Esophagus (tissue), 2 donors: ENCODE measurements around the gene PRRT1. TPM values are rescaled to one million over a fixed set of nuclear protein-coding genes. Genes with fewer than 3 reads are reported as not detected.
A peak's percentile ranks its signal among the peaks of the same experiment; 100 is the strongest.
"Not testable (repeated sequence)": the region's sequence is repeated elsewhere in the genome, so short reads cannot be mapped to it uniquely, and the experiment has no call there.

Experiments
- H3K27ac ChIP-seq, 2 donors: one replicate each; pipeline ENCODE4 v1.5.1; 2013; ENCODE audit warnings: low read depth in 2 of 2, mild to moderate bottlenecking in 2 of 2, inconsistent platforms in 1 of 2, low read length in 1 of 2, moderate library complexity in 1 of 2
- H3K27me3 ChIP-seq, 2 donors: one replicate each; pipeline ENCODE4 v1.6.1; 2013; ENCODE audit warnings: low read length in 2 of 2, control low read depth in 1 of 2, mild to moderate bottlenecking in 1 of 2; ENCODE audit not compliant: insufficient read depth in 2 of 2, control insufficient read depth in 1 of 2
- H3K36me3 ChIP-seq, 2 donors: one replicate each; pipeline ENCODE4 v1.6.1; 2013; ENCODE audit warnings: low read length in 1 of 2; ENCODE audit not compliant: control insufficient read depth in 2 of 2, insufficient read depth in 2 of 2
- H3K4me1 ChIP-seq, 2 donors: one replicate each; pipeline ENCODE4 v1.6.1; 2013; ENCODE audit warnings: low read length in 1 of 2; ENCODE audit not compliant: control insufficient read depth in 2 of 2, insufficient read depth in 2 of 2
- H3K4me3 ChIP-seq, 2 donors: one replicate each; pipeline ENCODE4 v1.5.1; 2013; ENCODE audit warnings: low read length in 2 of 2, mild to moderate bottlenecking in 2 of 2, low read depth in 1 of 2, moderate library complexity in 1 of 2
- H3K9me3 ChIP-seq, 2 donors: one replicate each; pipeline ENCODE4 v1.6.1; 2013; ENCODE audit warnings: mild to moderate bottlenecking in 2 of 2, low read depth in 1 of 2, low read length in 1 of 2, moderate library complexity in 1 of 2; ENCODE audit not compliant: control insufficient read depth in 2 of 2, insufficient read depth in 1 of 2
- WGBS, 2 donors: extraction: QIAGEN DNeasy Blood & Tissue Kit; methylation state at CpG; one replicate each; pipeline ENCODE4 v1.1.7; 2013; 5-methylcytosine and 5-hydroxymethylcytosine counted together
- polyA plus RNA-seq, 2 donors: library from polyadenylated mRNA; stranded (reverse); fragments of 200-250 nt; gene quantifications; one replicate each; pipeline ENCODE4 v1.2.3, GENCODE V29; 2013
- donor health status: healthy with polysubstance abuse.
- donor health status: Bipolar disorder and iron deficiency.

Gene PRRT1
- polyA plus RNA-seq, 2 donors, result 1.8 to 2.3 TPM

DNA sequence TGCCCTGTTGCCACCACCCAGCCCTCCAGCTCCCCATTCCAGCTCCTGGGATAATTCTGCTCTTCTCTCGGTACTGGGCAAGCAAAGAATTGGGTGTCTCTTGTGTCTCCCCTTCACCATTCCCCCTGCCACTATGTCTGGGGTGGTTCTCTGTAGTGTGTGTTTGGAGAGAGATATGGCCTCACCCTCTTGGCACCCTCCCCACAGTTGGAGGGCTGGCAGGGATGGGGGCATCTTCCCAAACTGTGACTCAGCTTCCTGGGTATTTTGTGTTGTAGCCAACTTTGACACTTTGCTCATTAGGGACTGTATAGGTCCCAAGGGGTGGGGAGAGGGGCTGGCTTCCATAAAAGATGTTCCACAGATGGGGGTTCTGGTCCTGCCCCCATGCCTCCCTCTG, 44.3 kb downstream of the PRRT1 start:
- Histone ChIP-seq H3K27me3 (no peaks in the 10 kb centered on the region), H3K4me1 (peaks cover 7 to 10% of the 10 kb centered on the region in 2 donors), H3K27ac (peak overlapping the region; percentile 69), H3K4me3 (no peak overlapping the region), H3K36me3 (no peaks in the 10 kb centered on the region), H3K9me3 (no peaks in the 10 kb centered on the region)
- WGBS, 2 donors, result 31 to 59% methylated on average over 1 of the region's 1 CpG

GRCh38 chr6:32105433-32105832, 46.3 kb downstream of the PRRT1 start:
- Histone ChIP-seq H3K4me1 (peaks cover 6 to 7% of the 10 kb centered on the region in 2 donors), H3K27ac (no peak overlapping the region), H3K9me3 (no peaks in the 10 kb centered on the region), H3K4me3 (no peak overlapping the region), H3K27me3 (no peaks in the 10 kb centered on the region), H3K36me3 (no peaks in the 10 kb centered on the region)
- whole genome bisulfite sequencing, 2 donors, result 65 to 71% methylated on average over 4 of the region's 4 CpGs

DNA sequence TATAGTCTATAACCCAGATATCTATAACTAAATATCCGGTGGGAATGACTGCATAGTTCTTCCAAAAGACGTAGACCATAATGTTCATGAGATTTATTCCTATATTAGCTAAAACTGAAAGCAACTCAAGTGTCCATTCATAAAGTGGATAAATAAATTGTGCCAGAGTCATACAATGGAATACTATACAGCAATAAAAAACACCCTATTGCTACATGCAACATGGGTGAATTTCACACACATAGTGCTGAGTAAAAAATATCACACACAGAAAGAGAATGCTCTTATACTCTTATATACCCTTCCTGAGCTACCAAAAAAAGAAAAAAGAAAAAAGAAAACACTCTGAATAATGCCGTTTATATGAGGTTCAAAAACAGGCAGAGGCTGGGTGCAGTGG, 49.5 kb downstream of the PRRT1 start:
- Histone ChIP-seq H3K4me1 (peaks cover 0 to 2% of the 10 kb centered on the region in 2 donors), H3K36me3 (no peaks in the 10 kb centered on the region), H3K4me3 (no peak overlapping the region), H3K27ac (no peak overlapping the region), H3K9me3 (no peaks in the 10 kb centered on the region), H3K27me3 (peaks cover 0 to 4% of the 10 kb centered on the region in 2 donors)
- 95 to 97% methylated on average over 3 of the region's 3 CpGs for WGBS, 2 donors

DNA sequence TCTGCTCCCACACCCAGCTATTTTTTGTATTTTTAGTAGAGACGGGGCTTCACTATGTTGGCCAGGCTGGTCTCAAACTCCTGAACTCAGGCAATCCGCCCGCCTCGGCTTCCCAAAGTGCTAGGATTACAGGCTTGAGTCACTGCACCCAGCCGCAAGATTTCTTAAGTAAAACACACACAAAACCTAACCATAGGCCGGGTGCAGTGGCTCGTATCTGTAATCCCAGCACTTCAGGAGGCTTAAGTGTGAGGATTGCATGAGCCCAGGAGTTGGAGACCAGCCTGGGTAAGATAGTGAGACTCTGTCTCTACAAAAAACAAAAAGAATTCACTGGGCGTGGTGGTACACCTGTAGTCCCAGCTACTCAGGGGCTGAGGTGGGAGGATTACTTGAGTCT, 51.5 kb downstream of the PRRT1 start:
- H3K9me3 ChIP-seq, H3K27ac ChIP-seq, H3K4me3 ChIP-seq, H3K36me3 ChIP-seq, H3K27me3 ChIP-seq: not testable (repeated sequence)
- H3K4me1 ChIP-seq, result peaks cover 7 to 16% of the 10 kb centered on the region in 2 donors
- WGBS, 2 donors, result 82 to 85% methylated on average over 8 of the region's 8 CpGs

Other genes starting within 250 kb of the PRRT1 start
- gene ZBTB12, start 249.9 kb downstream of the PRRT1 start, polyA plus RNA-seq, result 1 to 10 TPM; 2.4 to 3.6 TPM
- gene C2, start 224.2 kb downstream of the PRRT1 start, polyA plus RNA-seq, result 1 to 10 TPM; 1.2 to 1.3 TPM
- gene CFB, start 205.8 kb downstream of the PRRT1 start, polyA plus RNA-seq, result 10 to 100 TPM; 15.9 to 19.6 TPM
- gene NELFE, start 193.0 kb downstream of the PRRT1 start, polyA plus RNA-seq, result 10 to 100 TPM; 30.2 to 49.3 TPM
- 10 to 100 TPM; 39.1 to 58.0 TPM for gene SKIC2, start 192.8 kb downstream of the PRRT1 start, polyA plus RNA-seq
- gene DXO, start 179.8 kb downstream of the PRRT1 start, polyA plus RNA-seq, result 10 to 100 TPM; 11.8 to 16.5 TPM
- gene C4A, start 169.9 kb downstream of the PRRT1 start, polyA plus RNA-seq, result 10 to 100 TPM in 1 of 2 donors, 1 to 10 TPM in 1; 6.9 to 13.1 TPM
- gene C4B, start 137.1 kb downstream of the PRRT1 start, polyA plus RNA-seq, result 10 to 100 TPM in 1 of 2 donors, 1 to 10 TPM in 1; 5.3 to 15.0 TPM
- gene CYP21A2, start 113.5 kb downstream of the PRRT1 start, polyA plus RNA-seq, result under 1 TPM; 0.43 to 0.47 TPM
- 10 to 100 TPM; 14.8 to 15.5 TPM for gene TNXB, start 42.6 kb downstream of the PRRT1 start, polyA plus RNA-seq
- 10 to 100 TPM; 47.5 to 60.2 TPM for gene ATF6B, start 23.7 kb downstream of the PRRT1 start, polyA plus RNA-seq
- 10 to 100 TPM in 1 of 2 donors, 1 to 10 TPM in 1; 8.1 to 13.7 TPM for gene FKBPL, start 21.7 kb downstream of the PRRT1 start, polyA plus RNA-seq
- gene PPT2, start 2.2 kb upstream of the PRRT1 start, polyA plus RNA-seq, result 10 to 100 TPM; 20.7 to 21.6 TPM
- 10 to 100 TPM; 18.5 to 27.7 TPM for gene EGFL8, start 12.7 kb upstream of the PRRT1 start, polyA plus RNA-seq
- 10 to 100 TPM; 15.3 to 18.3 TPM for gene AGPAT1, start 24.1 kb upstream of the PRRT1 start, polyA plus RNA-seq
- 10 to 100 TPM; 36.3 to 44.9 TPM for gene RNF5, start 26.5 kb upstream of the PRRT1 start, polyA plus RNA-seq
- gene AGER, start 32.3 kb upstream of the PRRT1 start, polyA plus RNA-seq, result 1 to 10 TPM; 3.5 to 8.3 TPM
- gene PBX2, start 38.3 kb upstream of the PRRT1 start, polyA plus RNA-seq, result 10 to 100 TPM; 29.4 to 49.8 TPM
- gene GPSM3, start 40.7 kb upstream of the PRRT1 start, polyA plus RNA-seq, result 1 to 10 TPM; 4.0 to 4.6 TPM
- 10 to 100 TPM in 1 of 2 donors, 1 to 10 TPM in 1; 6.5 to 17.8 TPM for gene NOTCH4, start 72.1 kb upstream of the PRRT1 start, polyA plus RNA-seq
- gene TSBP1, start 220.0 kb upstream of the PRRT1 start, polyA plus RNA-seq, result not detected